KOPT-K1 (cell line): Measurements from ENCODE around the gene GRIN3A.
"Not testable (repeated sequence)": the region's sequence is repeated elsewhere in the genome, so short reads cannot be mapped to it uniquely, and the experiment has no call there.

Experiments
- H3K27ac ChIP-seq: fragments of 200-600 bp; sonication (generic); 2 replicates; pipeline ENCODE4 v1.5.1; 2016; ENCODE audit warnings: antibody characterized with exemption, mild to moderate bottlenecking, low read depth, low read length; ENCODE audit not compliant: poor library complexity, severe bottlenecking
- H3K36me3 ChIP-seq: fragments of 200-600 bp; sonication (generic); 2 replicates; pipeline ENCODE4 v1.5.1; 2017; ENCODE audit warnings: antibody characterized with exemption, mild to moderate bottlenecking, low read length, moderate library complexity; ENCODE audit not compliant: insufficient read depth
- H3K9me3 ChIP-seq: fragments of 200-600 bp; sonication (generic); 2 replicates; pipeline ENCODE4 v1.5.1; 2017; ENCODE audit warnings: antibody characterized with exemption, low read length, mild to moderate bottlenecking; ENCODE audit not compliant: insufficient read depth, poor library complexity, severe bottlenecking

Gene GRIN3A

DNA sequence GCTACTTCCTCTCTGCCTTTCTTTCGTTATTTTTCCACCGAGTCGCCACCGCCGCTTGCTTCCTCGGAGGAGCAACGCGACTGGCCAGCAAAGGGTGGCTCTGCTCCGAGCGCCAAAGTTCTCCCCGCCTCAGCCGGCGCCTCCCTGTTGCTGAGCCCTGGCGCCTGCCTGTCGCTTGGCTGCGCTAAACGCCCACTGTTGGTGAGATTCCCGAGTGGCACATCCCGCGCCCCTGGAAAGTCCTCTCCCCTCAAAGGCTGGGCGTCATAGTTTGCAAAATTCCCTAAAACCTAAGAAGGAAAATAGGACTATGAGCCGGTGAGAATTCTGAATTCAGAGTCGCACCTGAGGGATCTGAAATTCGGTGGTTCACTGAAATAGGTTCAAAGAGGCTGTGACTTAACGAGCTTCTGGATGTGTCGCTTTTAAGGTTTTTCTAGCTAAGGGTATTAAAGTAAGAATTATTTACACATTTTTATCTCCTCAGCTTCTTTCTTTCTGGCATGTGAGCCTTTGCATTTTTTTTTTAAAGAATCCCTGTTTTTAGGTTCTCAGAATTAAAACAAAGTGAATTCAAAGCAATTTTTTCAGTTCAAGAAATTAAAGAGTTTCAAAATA lies at the start of gene GRIN3A:
GRIN3A (minus strand) TSS at position 82 of the 618 bp plus-strand sequence. CDS start 668 bp downstream, outside the sequence.
- H3K27ac ChIP-seq: no peak within 1 kb of the TSS
- H3K36me3 ChIP-seq: no peaks in the 10 kb centered on the region
- no peaks in the 10 kb centered on the region for H3K9me3 ChIP-seq

DNA sequence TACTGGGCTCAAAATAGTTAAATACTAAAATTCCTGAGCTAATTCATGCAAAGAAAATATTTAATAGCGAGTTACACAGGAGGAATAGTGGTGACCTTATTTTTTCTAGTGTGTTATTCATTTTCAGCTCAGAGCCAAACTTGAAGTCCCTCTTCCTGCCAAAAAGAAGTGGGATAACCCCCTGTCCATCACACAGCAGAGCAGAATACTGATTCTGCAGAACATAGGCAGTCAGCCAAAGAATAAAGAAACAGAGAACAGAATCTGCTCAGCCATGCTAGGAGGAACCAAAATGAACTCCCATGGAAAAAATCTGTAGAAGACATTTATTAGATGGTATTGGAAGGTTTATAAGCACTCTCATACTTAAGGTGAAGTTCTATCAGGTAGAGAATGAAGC lies 49.4 kb upstream of the GRIN3A start:
- no peak overlapping the region for H3K27ac ChIP-seq
- no peaks in the 10 kb centered on the region for H3K9me3 ChIP-seq
- no peaks in the 10 kb centered on the region for H3K36me3 ChIP-seq

DNA sequence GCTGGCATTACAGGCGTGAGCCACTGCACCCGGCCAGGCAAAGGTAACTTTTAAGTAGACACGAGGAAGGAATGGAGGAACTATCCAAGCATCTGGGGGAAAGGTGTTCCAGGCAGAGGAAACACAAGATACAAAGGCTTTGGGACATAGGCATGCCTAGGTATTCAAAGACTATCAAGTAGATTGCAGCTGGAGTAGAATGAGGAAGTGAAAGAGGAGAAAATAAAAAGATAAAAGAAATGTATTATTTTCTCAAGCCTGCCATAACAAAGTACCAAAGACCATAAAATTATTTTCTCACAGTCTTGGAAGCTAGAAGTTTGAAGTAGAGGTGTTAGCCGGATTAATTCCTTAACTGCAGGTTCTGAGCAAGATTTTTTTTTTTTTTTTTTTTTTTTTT lies 39.9 kb upstream of the GRIN3A start:
- Histone ChIP-seq H3K9me3 (no peaks in the 10 kb centered on the region), H3K36me3 (no peaks in the 10 kb centered on the region), H3K27ac (no peak overlapping the region)

DNA sequence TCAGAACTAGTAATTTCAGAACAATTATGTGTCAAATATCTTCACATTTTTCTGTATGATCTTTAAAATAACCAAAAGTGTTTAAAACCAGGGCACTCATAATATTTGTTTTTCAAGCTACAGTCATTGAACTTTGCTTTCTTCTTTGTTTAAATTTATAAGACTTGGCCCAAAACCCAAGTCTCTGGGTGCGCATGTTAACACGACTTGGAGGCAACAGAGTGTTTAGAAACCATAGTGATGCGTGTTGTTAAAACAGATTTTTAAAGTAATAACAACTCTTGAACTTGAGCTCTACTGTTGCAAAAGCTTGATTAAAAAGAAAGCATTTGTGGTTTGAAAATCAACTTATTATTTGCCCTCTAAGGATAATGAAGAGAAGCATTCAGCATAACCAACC lies 26.0 kb upstream of the GRIN3A start:
- H3K27ac ChIP-seq: no peak overlapping the region
- H3K36me3 ChIP-seq: no peaks in the 10 kb centered on the region
- no peaks in the 10 kb centered on the region for H3K9me3 ChIP-seq

DNA sequence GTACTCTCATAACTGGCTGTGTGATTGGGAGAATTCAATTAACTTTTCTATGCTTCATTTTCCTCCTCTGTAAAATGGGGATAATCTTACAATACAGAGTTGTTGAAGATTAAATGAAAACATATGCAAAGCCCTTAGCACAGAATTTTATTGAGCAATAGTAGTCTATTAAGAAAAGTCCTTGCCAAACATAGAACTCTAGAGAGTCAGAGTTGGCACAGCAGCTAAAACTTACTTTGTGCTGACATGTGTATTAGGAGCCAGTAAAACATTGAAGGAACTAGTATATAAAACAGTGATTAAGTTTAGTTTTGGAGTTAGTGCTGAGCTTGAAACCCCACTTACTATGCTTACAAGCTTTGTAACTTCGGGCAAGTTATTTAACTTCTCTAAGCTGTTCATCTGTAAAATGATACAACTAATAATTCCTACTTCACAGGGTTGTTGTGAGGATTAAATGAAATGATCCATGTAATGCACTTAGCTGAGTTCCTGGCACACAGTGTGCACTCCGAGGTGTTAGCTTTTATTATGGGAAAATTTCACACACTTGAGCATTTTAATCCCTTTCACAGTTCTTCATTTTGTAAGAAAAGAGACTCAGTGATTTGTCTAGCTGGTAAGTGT lies 20.0 kb upstream of the GRIN3A start:
- H3K9me3 ChIP-seq: no peaks in the 10 kb centered on the region
- no peak overlapping the region for H3K27ac ChIP-seq
- no peaks in the 10 kb centered on the region for H3K36me3 ChIP-seq

DNA sequence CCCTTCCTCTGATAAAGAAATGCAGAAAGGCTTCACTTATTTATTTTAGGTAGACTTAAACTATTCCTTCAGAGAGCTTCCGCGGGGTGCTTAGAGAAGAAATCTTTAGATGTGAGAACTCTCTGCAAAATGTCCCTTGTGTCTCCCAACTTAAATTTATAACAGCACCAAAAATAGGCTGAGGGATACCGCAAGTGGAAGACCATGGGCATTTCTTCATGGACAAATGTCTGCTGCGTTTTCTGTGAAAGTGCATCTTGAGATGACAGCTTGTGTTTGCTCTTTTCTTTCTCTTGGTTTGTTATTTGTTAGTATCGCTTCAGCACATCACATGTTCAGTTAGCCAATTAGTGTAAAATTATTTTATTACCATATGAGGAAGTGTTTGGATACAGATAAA lies 15.3 kb upstream of the GRIN3A start:
- H3K36me3 ChIP-seq: no peaks in the 10 kb centered on the region
- no peaks in the 10 kb centered on the region for H3K9me3 ChIP-seq
- H3K27ac ChIP-seq: no peak overlapping the region

DNA sequence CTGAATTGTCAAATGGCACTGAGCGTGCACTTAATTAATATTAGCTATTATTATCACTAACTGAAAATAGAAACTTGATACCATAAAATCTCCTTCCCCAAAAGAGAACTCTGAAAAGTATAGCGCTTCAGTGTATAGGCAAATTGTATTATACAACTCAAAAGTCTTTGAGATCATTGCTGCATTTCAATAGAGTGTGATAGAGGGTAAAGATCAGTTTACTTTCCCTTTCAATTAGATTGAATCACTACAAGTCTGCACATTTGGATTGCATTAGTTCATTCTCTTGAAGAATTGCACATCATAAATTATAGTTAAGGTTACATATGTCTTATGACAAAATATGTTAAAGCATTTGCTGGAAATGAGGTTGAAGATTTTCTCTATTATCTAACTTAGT lies 13.4 kb upstream of the GRIN3A start:
- Histone ChIP-seq H3K36me3 (no peaks in the 10 kb centered on the region), H3K27ac (no peak overlapping the region), H3K9me3 (no peaks in the 10 kb centered on the region)

DNA sequence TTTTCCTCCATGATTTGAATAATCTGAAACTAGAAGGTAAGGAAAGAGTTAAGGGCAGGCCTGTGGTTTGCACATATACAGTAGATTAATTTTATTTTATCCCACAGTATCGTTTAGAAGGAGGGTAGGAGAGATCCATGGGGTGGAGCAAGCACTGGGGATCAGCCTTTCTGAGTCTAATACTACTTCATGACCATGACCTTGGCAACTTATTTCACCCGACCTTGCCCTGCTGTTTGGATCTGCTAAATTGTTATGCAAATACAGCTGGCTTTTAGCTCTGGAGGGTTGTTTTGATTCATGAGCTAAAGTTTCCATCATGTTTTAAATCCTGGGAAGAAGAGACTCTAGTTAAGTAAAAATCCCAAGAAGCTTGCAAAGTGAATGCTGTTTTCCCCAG lies 864 bp upstream of the GRIN3A start:
- no peak overlapping the region for H3K27ac ChIP-seq
- no peaks in the 10 kb centered on the region for H3K9me3 ChIP-seq
- no peaks in the 10 kb centered on the region for H3K36me3 ChIP-seq

DNA sequence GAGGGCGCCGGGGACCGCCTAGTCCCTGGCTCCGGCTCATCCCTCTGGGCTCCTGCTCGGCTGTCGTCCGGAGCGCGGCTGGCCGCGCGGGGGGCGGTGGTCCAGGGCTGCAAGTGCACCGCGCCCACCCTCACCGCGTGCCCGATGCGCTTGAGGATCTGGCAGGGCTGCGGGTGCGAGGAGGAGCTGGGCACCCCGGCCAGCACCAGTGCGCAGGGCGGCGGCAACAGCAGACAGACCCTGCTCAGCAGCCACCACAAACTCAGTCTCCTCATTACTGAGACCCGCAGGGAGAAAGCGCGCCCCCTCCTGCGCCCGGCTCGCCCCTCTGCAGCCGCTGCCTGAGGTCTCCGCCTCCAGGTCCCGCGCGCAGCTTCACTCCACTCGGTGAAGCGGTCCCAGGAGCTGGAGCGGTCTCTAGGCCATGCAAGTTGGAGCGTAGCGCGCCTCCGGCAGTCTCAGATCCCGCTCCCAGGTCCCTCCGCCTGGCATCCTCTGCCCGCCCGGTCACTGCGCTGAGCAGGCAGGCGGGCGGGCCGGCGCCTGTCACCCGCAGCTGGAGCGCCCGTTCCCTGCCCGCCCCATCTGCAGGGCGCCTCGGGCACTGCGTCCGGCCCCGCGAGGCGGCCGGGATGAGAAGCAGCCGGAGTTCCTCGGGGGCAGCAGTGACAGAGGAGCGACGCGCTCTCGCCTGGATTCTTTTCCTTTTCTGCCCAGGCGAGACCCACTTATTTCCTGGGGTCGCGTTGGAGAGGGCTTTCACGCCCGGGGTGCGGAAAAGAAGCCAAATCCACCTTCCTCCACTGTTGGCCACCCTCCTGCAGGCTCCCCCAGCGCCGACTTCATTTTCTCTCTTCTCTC lies 512 bp downstream of the GRIN3A start:
- Histone ChIP-seq H3K9me3 (no peaks in the 10 kb centered on the region), H3K27ac (no peak overlapping the region), H3K36me3 (no peaks in the 10 kb centered on the region)

DNA sequence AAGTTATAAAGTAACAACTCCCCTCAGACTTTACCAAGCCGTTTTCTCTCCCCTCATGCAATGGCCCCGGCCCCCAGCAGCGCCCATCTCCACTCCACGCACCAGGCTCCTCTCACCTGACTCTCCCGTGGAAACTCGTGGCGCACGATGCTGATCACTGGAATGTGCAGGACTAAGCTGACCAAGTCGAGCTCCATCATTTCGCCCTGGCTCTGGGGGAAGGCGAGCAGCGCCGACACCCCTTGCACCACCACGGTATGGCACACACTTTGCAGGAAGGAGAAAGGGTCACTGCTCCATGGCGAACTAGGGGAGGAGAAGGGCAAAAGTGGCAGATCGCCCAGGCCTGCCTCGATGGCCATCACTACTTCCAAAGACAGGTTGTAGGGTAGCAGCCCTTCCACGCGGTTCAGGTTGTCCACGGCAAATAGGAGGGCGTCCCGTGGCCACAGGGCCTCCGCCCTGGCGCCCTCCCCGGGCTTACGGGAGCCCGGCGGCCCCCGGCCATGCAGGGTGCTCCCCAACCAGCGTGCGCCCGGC lies 1.2 kb downstream of the GRIN3A start:
- no peaks in the 10 kb centered on the region for H3K9me3 ChIP-seq
- H3K36me3 ChIP-seq: no peaks in the 10 kb centered on the region
- no peak overlapping the region for H3K27ac ChIP-seq

DNA sequence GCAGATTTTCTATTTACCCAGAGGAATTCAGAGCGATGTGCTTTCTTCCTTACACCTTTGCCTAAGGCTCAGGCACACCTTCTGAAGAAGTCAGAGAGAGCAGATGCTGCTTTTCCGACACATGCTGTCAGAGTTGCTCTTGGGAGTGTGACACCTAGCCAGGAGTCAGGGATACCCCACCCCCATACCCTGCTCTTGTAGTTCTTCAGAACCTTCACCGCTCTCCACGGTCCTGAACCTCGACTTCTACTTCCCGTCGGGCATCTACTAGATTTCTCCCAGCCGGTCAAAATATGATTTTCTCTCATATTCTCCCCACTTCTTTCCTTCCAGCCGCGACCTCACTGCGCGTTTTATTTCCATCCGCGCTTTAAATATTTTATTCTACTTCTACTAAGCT lies 1.7 kb downstream of the GRIN3A start:
- Histone ChIP-seq H3K36me3 (no peaks in the 10 kb centered on the region), H3K27ac (no peak overlapping the region), H3K9me3 (no peaks in the 10 kb centered on the region)

DNA sequence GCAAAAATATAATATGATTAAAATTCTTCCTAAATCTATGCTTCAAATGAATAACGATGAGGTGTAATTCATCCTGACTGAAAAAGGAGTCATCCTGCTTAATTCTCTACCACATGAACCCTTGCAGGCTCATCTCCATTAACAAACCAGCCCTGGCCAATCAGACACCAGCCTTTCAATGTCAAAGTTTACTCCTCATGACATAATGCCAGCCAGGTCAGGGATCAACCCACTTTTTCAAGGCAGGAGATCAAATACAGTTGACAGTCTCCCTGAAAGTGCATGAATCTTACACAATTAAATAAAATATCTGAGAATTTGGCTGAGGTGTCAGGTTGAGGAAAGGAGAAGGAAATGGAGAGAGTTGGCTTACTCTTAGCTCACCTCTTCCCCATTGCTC lies 7.0 kb downstream of the GRIN3A start:
- Histone ChIP-seq H3K9me3 (no peaks in the 10 kb centered on the region), H3K27ac (no peak overlapping the region), H3K36me3 (no peaks in the 10 kb centered on the region)

DNA sequence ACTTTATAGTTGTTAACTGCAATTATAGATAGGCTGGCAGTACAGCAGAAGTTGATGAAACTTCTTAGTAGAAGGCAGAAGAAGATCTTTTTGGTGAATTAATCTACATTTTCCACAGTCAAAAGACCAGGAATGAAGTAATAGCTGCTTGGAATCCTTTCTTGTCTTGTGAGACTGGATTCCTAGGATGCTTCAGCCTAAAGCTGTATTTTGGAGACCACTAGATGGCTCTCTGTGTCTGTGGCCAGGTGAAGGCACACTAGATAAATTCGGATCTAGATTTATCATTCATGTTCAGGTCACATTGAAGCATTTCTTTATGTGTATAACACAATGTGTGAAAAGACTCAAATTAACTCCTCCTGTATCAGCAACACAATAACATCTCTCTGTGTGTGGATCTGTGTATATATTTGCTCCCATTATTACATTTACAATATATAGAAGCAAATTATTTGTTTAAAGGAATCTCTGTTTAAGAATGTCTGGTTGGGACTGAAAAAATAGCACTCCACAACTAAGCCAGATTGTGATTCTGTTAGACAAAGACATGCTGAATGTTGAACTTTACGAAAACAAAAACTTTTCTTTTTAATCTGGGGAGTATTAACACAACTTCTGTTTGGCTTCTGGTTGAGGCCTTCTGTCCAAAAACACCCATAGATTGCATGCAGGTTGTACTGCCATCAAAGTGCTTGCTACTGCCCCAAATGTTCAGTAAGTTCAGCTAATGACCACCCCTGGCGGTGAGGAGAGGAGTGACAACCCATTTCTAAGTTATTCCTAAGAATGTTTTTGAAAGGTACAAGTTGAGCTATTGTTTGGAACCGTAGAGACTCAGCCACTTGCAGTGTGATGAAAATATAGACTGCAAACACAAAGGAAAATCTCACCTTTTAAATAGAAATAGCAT lies 10.6 kb downstream of the GRIN3A start:
- Histone ChIP-seq H3K27ac (no peak overlapping the region), H3K9me3 (no peaks in the 10 kb centered on the region), H3K36me3 (no peaks in the 10 kb centered on the region)

DNA sequence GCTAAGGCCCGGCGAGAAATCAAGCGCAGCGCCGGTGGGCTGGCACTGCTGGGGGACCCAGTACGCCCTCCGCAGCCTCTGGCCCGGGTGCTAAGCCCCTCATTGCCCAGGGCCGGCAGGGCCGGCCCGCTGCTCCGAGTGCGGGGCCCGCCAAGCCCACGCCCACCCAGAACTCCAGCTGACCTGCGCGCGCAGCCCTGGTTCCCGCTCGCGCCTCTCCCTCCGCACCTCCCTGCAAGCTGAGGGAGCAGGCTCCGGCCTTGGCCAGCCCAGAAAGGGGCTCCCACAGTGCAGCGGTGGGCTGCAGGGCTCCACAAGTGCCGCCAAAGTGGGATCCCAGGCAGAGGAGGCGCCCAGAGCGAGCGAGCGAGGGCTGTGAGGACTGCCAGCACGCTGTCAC lies 14.2 kb downstream of the GRIN3A start:
- not testable (repeated sequence) for H3K9me3 ChIP-seq, H3K36me3 ChIP-seq, H3K27ac ChIP-seq
